Femur (tissue), 1 donor: ENCODE results near the gene CXCR3.
"Not testable (repeated sequence)": the region's sequence is repeated elsewhere in the genome, so short reads cannot be mapped to it uniquely, and the experiment has no call there.

Source experiments
- DNase-seq: peaks from one replicate; pipeline ENCODE4 v3.0.0-alpha.2; 2017

The CXCR3 gene

GRCh38 chrX:71618303-71618721, at the start of gene CXCR3:
Gene CXCR3 (minus strand): TSS chrX:71618511. CDS start chrX:71618449, 62 bp downstream.
- DNase-seq: peak; percentile 56

GRCh38 chrX:71667328-71668247, 49.3 kb upstream of the CXCR3 start, which contains the start of gene LOC101059915:
Gene LOC101059915 (plus strand): TSS chrX:71667546.
- DNase-seq: no peak

- DNase-seq: no peak
Measured at GRCh38 chrX:71666240-71667223, 48.2 kb upstream of the CXCR3 start.

GRCh38 chrX:71665747-71666146, 47.4 kb upstream of the CXCR3 start:
- DNase-seq: no peak

- DNase-seq: no peak
Measured at GRCh38 chrX:71664889-71665491, 46.7 kb upstream of the CXCR3 start.

- not testable (repeated sequence) for DNase-seq
Measured at GRCh38 chrX:71664202-71664601, 45.9 kb upstream of the CXCR3 start.

GRCh38 chrX:71663238-71663637, 44.9 kb upstream of the CXCR3 start:
- DNase-seq: not testable (repeated sequence)

- DNase-seq: not testable (repeated sequence)
Measured at GRCh38 chrX:71662654-71663053, 44.3 kb upstream of the CXCR3 start.

GRCh38 chrX:71661919-71662318, 43.6 kb upstream of the CXCR3 start:
- no peak for DNase-seq

GRCh38 chrX:71660562-71661416, 42.5 kb upstream of the CXCR3 start:
- no peak for DNase-seq

GRCh38 chrX:71659959-71660358, 41.6 kb upstream of the CXCR3 start:
- no peak for DNase-seq

GRCh38 chrX:71659342-71659741, 41.0 kb upstream of the CXCR3 start:
- no peak for DNase-seq

- DNase-seq: no peak
Measured at GRCh38 chrX:71657267-71657666, 39.0 kb upstream of the CXCR3 start.

GRCh38 chrX:71653344-71653743, 35.0 kb upstream of the CXCR3 start:
- DNase-seq: no peak

- DNase-seq: peak; percentile 48
Measured at GRCh38 chrX:71652405-71652804, 34.1 kb upstream of the CXCR3 start.

- no peak for DNase-seq
Measured at GRCh38 chrX:71650333-71650969, 32.1 kb upstream of the CXCR3 start.

- not testable (repeated sequence) for DNase-seq
Measured at GRCh38 chrX:71644406-71644805, 26.1 kb upstream of the CXCR3 start.

GRCh38 chrX:71640002-71640401, 21.7 kb upstream of the CXCR3 start:
- no peak for DNase-seq

GRCh38 chrX:71638409-71638808, 20.1 kb upstream of the CXCR3 start:
- no peak for DNase-seq

- DNase-seq: no peak
Measured at GRCh38 chrX:71637848-71638247, 19.5 kb upstream of the CXCR3 start.

- DNase-seq: no peak
Measured at GRCh38 chrX:71637253-71637618, 18.9 kb upstream of the CXCR3 start.
